A673 (cell line): ENCODE data around the gene MRNIP. TPM values are rescaled to one million over a fixed set of nuclear protein-coding genes. Genes with fewer than 3 reads are reported as not detected.

Experiments used
- BruUV-seq: library from RNA; stranded (reverse); fragments of 400-500 nt; replicated peaks from 2 replicates; lab custom pipeline; 2021; lab: Mats Ljungman, UMichigan
- CTCF ChIA-PET: fragments of 300-600 bp; sonication (Branson Sonifier 250); formaldehyde crosslinking; loops from one replicate; lab custom pipeline; 2022; ENCODE audit warnings: antibody characterized with exemption; lab: Charles Lee
- POLR2A ChIA-PET: fragments of 300-600 bp; sonication (Branson Sonifier 250); formaldehyde crosslinking; loops from one replicate; lab custom pipeline; 2022; ENCODE audit warnings: antibody characterized with exemption; ENCODE audit not compliant: low non-redundant PET; lab: Charles Lee
- DNase-seq: peaks from one replicate; pipeline ENCODE4 v3.0.0-alpha.2; 2015; ENCODE audit warnings: low spot score
- H3K27ac ChIP-seq: fragments of 200-600 bp; sonication (generic); 2 replicates; pipeline ENCODE4 v1.5.1; 2016; ENCODE audit warnings: mixed run types, low read depth, mild to moderate bottlenecking, mixed read lengths, antibody characterized with exemption, low read length; ENCODE audit not compliant: poor library complexity, severe bottlenecking
- H3K27me3 ChIP-seq: fragments of 200-600 bp; sonication (generic); replicated peaks from 2 replicates; pipeline ENCODE4 v1.6.1; 2017; ENCODE audit warnings: mixed run types, low read depth, mild to moderate bottlenecking, mixed read lengths, antibody characterized with exemption, low read length; ENCODE audit not compliant: insufficient read depth, poor library complexity
- H3K36me3 ChIP-seq: fragments of 200-600 bp; sonication (generic); 2 replicates; pipeline ENCODE4 v1.6.1; 2016; ENCODE audit warnings: mixed run types, mild to moderate bottlenecking, mixed read lengths, antibody characterized with exemption, low read length; ENCODE audit not compliant: insufficient read depth, poor library complexity, severe bottlenecking
- H3K4me1 ChIP-seq: fragments of 200-600 bp; sonication (generic); 2 replicates; pipeline ENCODE4 v1.6.1; 2017; ENCODE audit warnings: mixed run types, mild to moderate bottlenecking, mixed read lengths, antibody characterized with exemption, low read length; ENCODE audit not compliant: insufficient read depth, poor library complexity, severe bottlenecking
- H3K4me3 ChIP-seq: fragments of 200-600 bp; sonication (generic); 2 replicates; pipeline ENCODE4 v1.5.1; 2016; ENCODE audit warnings: low read depth, mixed run types, mild to moderate bottlenecking, mixed read lengths, low read length; ENCODE audit not compliant: poor library complexity, severe bottlenecking
- H3K9me3 ChIP-seq: fragments of 200-600 bp; sonication (generic); 2 replicates; pipeline ENCODE4 v1.6.1; 2016; ENCODE audit warnings: mixed run types, low read depth, mild to moderate bottlenecking, mixed read lengths, antibody characterized with exemption, low read length; ENCODE audit not compliant: poor library complexity, severe bottlenecking
- EZH2 ChIP-seq: fragments of 200-600 bp; sonication (generic); IDR thresholded peaks from 2 replicates; pipeline ENCODE4 v1.6.1; 2017; ENCODE audit warnings: borderline replicate concordance, low read depth, mild to moderate bottlenecking, mixed read lengths, antibody characterized with exemption, low read length; ENCODE audit not compliant: poor library complexity, severe bottlenecking
- intact Hi-C: fragments of 100-400 bp; cut with micrococcal nuclease; formaldehyde crosslinking; loops from one replicate; pipeline ENCODE4 v1.10.0; 2022; ENCODE audit not compliant: unreplicated experiment
- total RNA-seq: library from RNA; stranded (reverse); gene quantifications from 2 replicates; pipeline ENCODE4 v1.2.3, GENCODE V29; 2021
- TF ChIP-seq, protein P1 (sequence below): fragments of 300-800, 200-600 bp; sonication (generic); conservative IDR thresholded peaks from 2 replicates; pipeline ENCODE4 v1.5.1; 2017; ENCODE audit warnings: low read depth, mild to moderate bottlenecking, antibody characterized with exemption, low read length, moderate library complexity, mixed read lengths

Gene MRNIP
- total RNA-seq, 1 experiment from 2014 or later, result 31.3 TPM

- intact Hi-C loops, result no loop called here
- no peak for DNase-seq
- H3K9me3 ChIP-seq, result no peaks in the 10 kb centered on the region
- peak overlapping the region; percentile 93 for H3K27ac ChIP-seq
- H3K4me3 ChIP-seq, result no peak overlapping the region
- H3K36me3 ChIP-seq, result peaks cover 8% of the 10 kb centered on the region
- BruUV-seq, result no TSS peak
- ChIA-PET CTCF (no interaction called here), POLR2A (interaction anchor here (0.6 kb wide), 1 partner anchor 12 kb away, joined by 3 read pairs; no protein-coding TSS in a partner anchor)
- TF ChIP-seq EZH2, result no peak
- TF ChIP-seq, protein P1, sequence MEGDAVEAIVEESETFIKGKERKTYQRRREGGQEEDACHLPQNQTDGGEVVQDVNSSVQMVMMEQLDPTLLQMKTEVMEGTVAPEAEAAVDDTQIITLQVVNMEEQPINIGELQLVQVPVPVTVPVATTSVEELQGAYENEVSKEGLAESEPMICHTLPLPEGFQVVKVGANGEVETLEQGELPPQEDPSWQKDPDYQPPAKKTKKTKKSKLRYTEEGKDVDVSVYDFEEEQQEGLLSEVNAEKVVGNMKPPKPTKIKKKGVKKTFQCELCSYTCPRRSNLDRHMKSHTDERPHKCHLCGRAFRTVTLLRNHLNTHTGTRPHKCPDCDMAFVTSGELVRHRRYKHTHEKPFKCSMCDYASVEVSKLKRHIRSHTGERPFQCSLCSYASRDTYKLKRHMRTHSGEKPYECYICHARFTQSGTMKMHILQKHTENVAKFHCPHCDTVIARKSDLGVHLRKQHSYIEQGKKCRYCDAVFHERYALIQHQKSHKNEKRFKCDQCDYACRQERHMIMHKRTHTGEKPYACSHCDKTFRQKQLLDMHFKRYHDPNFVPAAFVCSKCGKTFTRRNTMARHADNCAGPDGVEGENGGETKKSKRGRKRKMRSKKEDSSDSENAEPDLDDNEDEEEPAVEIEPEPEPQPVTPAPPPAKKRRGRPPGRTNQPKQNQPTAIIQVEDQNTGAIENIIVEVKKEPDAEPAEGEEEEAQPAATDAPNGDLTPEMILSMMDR, result no peak
- H3K27me3 ChIP-seq, result no peaks in the 10 kb centered on the region
- peaks cover 16% of the 10 kb centered on the region for H3K4me1 ChIP-seq
These were observed 40.5 kb downstream of the MRNIP start for GRCh38 chr5:179817890-179818745.

DNA sequence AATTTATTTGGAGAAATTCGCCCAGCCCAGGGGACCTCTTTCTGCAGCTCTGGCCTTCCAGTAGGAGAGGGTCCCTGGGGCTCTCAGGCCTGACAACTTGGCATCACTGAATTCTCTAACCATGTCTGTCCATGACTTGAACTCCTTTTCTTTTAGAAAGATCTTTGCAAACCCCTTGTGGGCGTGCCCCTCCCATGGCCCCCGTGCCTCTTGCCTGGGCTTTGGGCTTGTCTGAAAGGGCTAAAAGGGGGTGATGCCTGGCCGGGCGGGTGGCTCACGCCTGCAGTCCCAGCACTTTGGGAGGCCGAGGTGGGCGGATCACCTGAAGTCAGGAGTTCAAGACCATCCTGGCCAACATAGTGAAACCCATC, 41.2 kb downstream of the MRNIP start:
- TF ChIP-seq, protein P1, result no peak
- TF ChIP-seq EZH2, result no peak
- peaks cover 16% of the 10 kb centered on the region for H3K4me1 ChIP-seq
- H3K27me3 ChIP-seq, result no peaks in the 10 kb centered on the region
- no peak overlapping the region for H3K4me3 ChIP-seq
- POLR2A ChIA-PET, result interaction anchor here (0.6 kb wide), 1 partner anchor 13 kb away, joined by 3 read pairs; no protein-coding TSS in a partner anchor
- no peak overlapping the region for H3K27ac ChIP-seq
- intact Hi-C loops, result no loop called here
- H3K9me3 ChIP-seq, result no peaks in the 10 kb centered on the region
- no peak for DNase-seq
- BruUV-seq, result no TSS peak
- CTCF ChIA-PET, result no interaction called here
- H3K36me3 ChIP-seq, result peaks cover 7% of the 10 kb centered on the region

- H3K4me3 ChIP-seq, result no peak overlapping the region
- BruUV-seq, result no TSS peak
- no peak for DNase-seq
- H3K27me3 ChIP-seq, result no peaks in the 10 kb centered on the region
- H3K27ac ChIP-seq, result no peak overlapping the region
- intact Hi-C loops, result no loop called here
- peaks cover 7% of the 10 kb centered on the region for H3K36me3 ChIP-seq
- CTCF ChIA-PET, result no interaction called here
- POLR2A ChIA-PET, result interaction anchor here (0.6 kb wide), 1 partner anchor 13 kb away, joined by 3 read pairs; no protein-coding TSS in a partner anchor
- TF ChIP-seq, protein P1, result no peak
- TF ChIP-seq EZH2, result no peak
- peaks cover 12% of the 10 kb centered on the region for H3K4me1 ChIP-seq
- no peaks in the 10 kb centered on the region for H3K9me3 ChIP-seq
These were observed 41.7 kb downstream of the MRNIP start for GRCh38 chr5:179816796-179817469.
